ENCODE results near the gene ZFR.

GRCh38 chr5:32428426-32428825 lies 16.1 kb downstream of the ZFR start:
- no peak for TF ChIP-seq CTCF (IDR thresholded peaks at IDR 0.05)
- no peak for TF ChIP-seq POLR2A (IDR thresholded peaks at IDR 0.05)

Data from esophagus squamous epithelium (tissue), 4 donors.